Hindlimb muscle (tissue), 1 donor: Measurements from ENCODE around the gene SETX. TPM values are rescaled to one million over a fixed set of nuclear protein-coding genes. Genes with fewer than 3 reads are reported as not detected.
A peak's percentile ranks its signal among the peaks of the same experiment; 100 is the strongest.

Experiments used
- DNase-seq: peaks from one replicate; pipeline ENCODE4 v3.0.0-alpha.2; 2013
- polyA plus RNA-seq: library from polyadenylated mRNA; unstranded; fragments of 120-200 nt; gene quantifications from one replicate; pipeline ENCODE4 v1.2.1, GENCODE V29; 2013; ENCODE audit not compliant: insufficient read length

Gene SETX
- polyA plus RNA-seq, 1 donor: 28.5 TPM

GRCh38 chr9:132240841-132241482, 113.8 kb downstream of the SETX start:
- peak; percentile 86 for DNase-seq

DNA sequence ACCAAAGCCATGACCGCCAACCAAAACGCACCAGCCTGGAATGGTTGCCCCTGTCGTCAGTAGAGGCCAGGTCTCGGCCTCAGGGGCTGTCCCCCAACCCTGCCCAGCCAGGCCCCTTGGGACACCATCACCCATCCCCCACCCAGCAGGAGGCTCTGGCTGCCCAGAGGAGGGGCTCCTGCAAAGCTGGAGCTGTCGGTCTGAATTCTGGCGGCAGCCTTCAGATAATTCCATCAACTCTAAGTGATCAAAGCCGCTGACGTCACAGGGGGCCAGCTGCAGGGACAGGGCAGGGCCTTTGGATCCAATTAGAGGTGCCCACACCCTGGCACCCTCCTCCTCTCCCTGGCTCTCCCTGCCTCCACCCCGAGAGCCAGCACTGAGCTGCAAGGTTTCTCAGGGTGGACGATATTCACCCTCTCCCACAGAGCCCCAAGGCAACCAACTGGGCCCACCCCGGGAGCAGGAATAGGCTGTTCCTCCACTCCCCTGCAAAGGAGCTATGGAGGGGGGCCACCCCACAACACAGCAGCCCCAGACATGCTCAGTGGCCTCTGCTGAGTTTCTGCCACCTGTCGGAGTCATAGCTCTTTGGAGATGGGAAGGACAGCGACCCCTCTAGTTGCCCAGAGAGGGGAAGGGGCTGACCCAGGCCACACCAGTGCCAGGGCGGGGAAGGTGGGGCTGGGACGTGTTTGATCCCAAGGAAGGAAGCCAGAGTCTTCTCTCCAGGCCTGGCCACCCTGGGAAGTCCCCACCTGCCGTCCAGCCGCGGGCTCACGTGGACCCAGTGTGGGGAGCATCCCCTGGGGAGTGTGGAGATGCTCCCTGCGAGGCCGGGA, 114.6 kb downstream of the SETX start:
- DNase-seq: no peak

DNA sequence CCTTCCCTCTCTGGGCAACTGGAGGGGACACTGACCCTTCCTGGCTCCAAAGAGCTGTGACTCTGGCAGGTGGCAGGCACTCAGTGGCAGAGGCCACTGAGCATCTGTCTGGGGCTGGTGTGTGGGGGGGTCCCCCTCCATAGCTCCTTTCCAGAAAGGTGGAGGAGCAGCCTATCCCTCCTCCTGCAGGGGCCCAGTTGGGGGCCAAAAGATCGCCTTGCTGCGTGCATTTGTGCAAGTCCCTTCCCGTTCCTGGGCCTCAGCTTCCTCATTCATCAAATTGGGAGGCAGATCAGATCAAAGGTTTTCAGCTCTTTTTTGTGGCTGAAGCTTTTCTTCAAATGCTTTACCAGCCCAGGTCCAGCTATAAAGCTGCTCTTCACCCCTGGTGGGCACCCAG, 115.3 kb downstream of the SETX start:
- no peak for DNase-seq

DNA sequence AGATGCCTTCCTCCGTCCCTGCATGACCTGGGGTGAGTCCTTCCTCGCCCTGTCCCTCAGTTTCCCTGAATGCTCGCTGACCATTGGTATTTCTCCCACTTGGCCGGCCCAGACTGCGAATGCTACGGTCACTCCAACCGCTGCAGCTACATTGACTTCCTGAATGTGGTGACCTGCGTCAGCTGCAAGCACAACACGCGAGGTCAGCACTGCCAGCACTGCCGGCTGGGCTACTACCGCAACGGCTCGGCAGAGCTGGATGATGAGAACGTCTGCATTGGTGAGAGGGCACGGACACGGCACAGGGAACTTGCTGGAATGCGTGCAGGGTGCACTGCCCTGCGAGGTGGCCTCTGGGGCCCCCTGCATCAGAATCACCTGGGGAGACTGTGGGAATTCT, 115.8 kb downstream of the SETX start:
- no peak for DNase-seq

DNA sequence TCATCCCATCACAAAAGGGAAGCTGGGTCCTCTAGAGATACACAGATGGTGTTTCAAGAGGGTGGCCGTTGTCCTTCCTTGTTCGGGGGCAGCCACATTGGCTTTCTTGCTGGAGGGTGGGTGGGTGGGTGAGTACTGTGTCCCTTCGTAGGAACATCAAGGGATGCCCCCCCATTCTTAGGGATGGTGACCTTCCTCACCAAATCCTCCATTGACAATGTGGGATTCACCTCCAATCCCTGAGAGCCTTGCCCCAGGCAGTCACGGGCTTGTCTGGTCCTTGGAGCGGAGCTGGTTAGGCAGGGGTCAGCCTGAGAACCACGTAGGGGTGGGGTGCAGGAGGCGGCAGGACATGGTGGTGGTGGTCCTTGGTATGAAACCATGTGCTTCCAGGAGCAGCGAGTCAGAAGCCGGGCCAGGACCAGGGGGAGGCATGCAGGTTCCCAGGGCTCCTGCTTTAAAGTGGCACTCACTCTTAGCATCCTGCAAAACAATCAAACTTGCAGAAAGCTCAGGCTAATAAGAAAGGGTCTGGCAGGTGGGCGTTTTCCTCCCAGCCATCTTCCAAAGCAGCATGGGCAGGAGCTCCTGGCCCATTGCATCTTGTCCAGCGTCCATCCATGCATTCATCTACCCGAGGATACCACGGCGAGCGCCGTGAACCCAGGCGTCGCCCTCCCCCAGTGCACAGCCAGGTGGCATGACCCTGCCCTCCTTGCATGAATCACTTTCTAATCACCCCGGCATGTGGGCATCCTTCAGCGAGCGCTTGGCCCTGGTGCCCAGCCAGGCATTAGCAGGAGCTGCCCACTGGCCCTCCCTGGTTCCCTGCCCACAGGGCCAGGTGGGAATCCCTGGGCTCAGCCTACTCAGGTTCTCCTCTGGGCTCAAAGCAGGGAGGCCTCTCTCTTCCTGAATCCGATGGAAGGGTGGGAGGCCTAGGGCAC, 116.5 kb downstream of the SETX start:
- DNase-seq: no peak

GRCh38 chr9:132237481-132237880, 117.3 kb downstream of the SETX start:
- DNase-seq: no peak

DNA sequence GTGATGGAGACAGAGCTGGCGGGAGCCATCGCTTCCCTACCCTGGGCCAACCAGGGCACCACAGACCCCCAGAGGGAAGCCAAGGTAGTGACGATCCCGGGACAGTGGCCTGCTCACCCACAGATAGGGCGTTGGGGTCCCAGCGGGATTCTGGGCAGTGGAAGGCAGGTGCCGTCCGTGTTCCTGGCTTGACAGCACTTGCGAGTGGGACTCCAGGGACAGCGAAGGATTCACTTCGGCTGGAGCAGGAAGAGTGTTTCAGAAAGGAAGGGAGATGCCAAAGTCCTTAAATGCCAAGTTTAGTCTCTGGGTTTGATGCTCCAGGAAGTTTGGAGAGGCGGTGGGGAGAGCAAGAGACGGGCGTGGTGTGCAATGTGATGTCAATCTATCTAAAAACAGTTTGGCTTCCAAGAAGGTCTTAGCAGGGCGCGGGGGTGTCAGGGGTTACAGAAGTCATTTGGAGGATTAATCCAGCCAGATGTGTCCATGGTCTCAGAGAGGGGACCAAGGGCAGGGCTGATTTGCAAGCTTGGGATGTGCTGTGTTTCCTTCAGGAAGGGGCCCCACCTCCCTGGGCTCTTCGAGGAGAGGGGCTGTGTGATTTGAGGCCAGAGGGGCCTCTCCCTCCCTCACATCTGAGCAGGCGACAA, 118.0 kb downstream of the SETX start:
- DNase-seq: no peak

DNA sequence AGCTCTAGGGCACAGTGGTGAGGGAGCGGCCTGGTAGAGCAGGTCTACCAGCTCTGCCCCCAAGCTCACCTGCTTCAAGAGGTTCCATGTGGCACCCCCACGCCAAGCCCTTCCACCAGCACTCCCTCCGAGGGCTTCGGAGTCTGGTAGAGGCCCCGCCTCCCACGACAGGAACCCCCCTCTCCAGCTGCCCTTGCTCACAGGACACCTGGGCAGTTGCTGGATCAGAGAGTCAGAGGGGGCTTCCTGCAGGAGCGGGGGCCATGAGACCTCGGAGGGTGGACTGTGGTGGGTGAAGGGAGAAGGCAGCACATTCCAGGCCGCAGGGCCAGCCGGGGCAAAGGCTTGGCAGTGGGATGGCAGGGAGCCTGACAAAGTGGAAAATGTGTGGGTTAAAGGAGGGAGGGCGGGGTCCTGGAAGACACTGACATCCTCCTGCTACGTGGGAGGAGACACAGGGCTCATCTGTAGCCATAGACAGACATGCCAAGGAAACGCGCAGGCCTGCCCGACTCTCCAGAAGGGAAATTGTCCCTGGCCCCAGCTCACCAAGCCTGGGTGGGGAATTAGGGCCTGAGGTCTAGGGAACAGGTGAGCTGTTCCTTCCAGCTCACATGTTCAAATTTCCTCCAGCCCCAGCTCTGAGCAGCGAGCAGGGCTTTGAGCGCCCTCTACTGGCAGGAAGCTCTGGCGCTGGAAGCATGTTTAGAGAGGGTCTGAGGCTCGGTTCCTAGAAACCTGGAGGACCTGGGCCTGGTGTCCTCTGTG, 118.7 kb downstream of the SETX start:
- peak; percentile 82 for DNase-seq

DNA sequence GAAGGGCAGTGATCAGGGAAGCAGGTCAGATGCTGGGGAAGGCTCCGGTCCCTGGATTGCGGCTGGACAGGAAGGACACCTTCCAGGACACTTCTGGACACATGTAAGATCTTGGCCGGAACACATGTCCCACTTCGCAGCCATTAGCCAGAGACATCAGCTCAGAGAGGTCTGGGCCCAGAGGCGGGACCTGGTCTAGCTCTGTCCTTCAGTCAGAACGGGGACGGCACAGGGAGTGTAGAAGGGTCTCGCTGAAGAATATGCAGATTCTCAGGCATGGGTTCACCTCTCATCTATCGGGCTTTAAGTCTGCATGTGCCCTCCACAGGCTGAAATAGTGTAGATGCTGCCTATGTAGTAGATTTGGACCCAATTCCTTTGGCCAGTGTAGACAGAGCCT, 119.7 kb downstream of the SETX start:
- no peak for DNase-seq

DNA sequence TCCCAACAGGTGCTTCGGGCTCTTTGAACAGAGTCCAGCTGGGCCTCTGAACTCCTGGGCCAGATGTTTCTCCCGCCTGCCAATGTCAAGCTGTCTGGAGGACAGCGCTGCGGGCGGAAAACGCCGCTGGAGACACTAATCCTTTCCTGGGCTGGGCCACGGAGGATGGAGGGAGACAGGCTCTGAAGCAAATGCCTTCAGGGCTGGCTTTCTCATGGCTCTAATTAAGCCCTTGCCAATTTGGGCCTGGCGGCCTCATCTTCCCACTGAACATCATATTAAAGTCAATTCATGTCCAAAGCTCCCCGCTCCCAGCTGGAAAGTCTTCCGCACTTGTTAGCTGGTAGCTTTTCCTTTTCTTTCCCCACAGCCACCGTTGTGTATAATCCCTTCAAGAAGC, 120.3 kb downstream of the SETX start:
- no peak for DNase-seq

- DNase-seq: no peak
These were observed 121.6 kb downstream of the SETX start for GRCh38 chr9:132233138-132233537.

GRCh38 chr9:132232522-132232921, 122.3 kb downstream of the SETX start:
- no peak for DNase-seq

DNA sequence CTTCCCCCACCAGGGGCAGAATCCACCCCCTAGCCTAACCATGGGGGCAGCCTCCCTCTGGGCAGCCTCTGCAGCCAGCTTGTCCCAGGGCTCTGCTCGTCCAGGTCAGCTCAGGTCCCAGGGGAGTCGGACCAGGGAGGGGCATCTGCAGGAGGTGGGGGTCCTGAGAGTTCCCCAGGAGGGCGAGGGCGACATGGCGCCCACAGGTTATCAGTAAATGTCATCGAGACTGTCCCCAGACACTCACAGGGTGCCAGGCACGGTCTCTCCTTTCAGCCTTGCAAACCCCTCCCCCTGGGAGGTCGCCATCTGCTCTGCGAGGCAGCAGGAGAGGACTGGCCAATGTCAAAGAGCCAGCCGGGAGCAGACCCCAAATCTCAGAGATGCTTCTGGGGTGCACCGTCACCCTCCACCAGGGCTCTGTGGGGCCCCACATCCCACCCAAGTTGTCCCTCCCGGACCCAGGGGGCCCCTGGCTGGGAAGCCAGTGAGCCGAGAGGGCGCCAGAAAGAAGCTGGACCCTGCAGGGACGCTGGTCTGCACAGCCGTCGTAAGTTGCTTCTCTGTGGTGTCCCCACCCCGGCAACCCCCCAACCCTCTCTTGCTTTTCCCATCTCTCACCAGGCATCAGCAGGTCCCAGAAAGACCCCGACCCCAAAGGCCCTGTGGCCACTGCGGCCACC, 123.6 kb downstream of the SETX start:
- no peak for DNase-seq

DNA sequence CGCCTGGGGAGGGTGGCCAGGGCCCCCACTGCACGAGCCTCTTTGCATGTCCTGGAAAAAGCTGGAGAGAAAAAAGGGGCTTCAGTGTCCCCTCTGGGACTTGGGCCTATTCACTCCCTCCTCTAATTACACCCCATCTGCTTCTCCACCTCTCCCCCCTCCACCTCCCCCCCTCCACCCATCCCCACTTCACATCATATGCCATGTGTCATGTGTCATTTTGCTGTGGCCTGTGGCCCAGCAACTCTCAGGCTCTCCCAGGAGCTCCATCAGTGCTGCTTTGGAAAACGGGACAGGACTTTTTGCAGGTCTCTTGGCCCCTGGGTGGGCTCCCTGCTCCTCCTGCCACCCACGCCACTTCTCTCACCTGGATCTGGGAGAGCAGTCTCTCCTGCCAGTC, 124.2 kb downstream of the SETX start:
- DNase-seq: no peak

DNA sequence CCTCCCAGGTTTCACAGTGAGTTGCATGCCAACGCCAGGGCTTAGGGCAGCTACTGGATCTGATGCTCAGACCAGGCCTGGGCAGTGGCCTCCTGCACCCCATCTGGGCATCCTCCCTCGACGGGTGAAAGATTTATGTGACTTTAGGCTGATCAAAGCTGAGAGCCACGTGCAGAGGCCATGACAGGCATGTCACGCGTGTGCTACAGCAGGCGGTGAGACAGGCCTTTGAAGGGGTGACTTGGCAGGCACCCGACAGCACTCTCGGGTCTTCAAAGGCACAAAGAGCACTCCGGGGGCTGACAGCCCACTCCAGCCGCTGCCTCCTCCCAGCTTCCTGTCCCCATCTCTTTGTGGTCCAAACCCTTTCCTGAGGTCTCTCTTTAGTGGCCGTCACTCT, 126.7 kb downstream of the SETX start:
- DNase-seq: no peak

DNA sequence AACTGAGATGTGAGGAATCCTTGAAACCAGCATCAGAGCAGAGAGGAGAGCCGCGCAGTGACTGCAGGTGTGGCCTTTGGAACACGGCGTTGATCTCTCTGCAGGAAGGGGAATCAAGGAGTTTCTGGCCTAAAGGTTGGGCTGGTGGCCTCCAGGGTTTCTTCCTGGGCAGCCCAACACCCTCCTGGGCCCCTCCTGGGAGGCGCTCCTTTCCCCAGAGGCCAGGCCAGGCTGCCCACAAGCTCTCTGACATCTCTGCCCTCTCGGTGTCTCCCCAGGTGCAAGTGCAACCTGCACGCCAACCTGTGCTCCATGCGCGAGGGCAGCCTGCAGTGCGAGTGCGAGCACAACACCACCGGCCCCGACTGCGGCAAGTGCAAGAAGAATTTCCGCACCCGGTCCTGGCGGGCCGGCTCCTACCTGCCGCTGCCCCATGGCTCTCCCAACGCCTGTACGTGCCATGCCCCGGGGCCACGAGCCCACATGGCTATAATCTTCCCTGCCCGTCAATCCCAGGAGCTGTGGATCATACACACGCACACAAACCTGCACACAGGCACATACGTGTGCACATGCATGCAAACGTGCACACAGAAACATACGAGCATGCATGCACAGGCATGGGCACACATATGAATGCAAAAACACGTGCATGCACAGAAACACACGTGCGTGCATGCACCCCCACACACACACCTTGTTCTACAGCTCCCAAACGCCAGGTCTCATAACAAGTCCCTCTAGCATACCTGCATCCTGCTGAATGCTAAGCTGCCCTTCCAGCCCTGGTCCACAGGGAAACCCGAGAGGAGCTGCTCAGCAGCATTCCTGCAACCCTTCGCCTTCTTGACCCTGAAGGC, 128.0 kb downstream of the SETX start:
- DNase-seq: no peak

- DNase-seq: no peak
These were observed 130.1 kb downstream of the SETX start for GRCh38 chr9:132224645-132225044.

GRCh38 chr9:132221941-132222340, 132.8 kb downstream of the SETX start:
- no peak for DNase-seq

DNA sequence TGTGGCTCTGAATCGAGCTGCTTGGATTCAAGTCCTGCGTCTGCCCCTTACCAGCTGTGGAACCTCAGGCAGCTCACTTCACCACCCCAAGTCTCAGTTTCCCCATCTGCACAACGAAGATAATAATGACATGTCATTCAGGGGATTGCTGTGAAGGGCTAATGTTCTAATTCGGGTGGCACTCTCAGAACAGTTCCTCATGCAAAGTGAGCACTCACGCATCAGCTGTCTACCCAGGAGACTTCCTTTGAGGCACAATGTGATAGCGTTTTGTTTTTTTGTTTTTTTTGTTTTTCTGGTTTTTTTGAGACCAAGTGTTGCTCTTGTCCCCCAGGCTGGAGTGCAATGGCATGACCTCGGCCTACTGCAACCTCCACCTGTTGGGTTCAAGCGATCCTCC, 136.6 kb downstream of the SETX start:
- DNase-seq: no peak
